ENCODE measurements around the gene SERPINB5.

GRCh38 chr18:63445037-63445436 lies 31.7 kb upstream of the SERPINB5 start:
- TF ChIP-seq CTCF (IDR thresholded peaks at IDR 0.05; ENCODE audit: borderline replicate concordance, extremely low read depth, low read length, poor library complexity, severe bottlenecking) (no peak), EZH2 (IDR thresholded peaks at IDR 0.05; ENCODE audit: borderline replicate concordance, low read depth, low read length, severe bottlenecking) (no peak)
